GM21526 (cell line): ENCODE measurements around the gene KIF5C.
A peak's percentile ranks its signal among the peaks of the same experiment; 100 is the strongest.

Experiments
- ATAC-seq: cut with Tn5 transposase; IDR thresholded peaks from one replicate; pipeline ENCODE4 v1.9.1; 2021; ENCODE audit warnings: moderate library complexity; ENCODE audit not compliant: unreplicated experiment, low FRiP score

The KIF5C gene

GRCh38 chr2:149006883-149007543 lies 132.0 kb downstream of the KIF5C start:
- ATAC-seq, result no peak

- ATAC-seq, result no peak
Measured at GRCh38 chr2:149008381-149008780, 133.4 kb downstream of the KIF5C start.

DNA sequence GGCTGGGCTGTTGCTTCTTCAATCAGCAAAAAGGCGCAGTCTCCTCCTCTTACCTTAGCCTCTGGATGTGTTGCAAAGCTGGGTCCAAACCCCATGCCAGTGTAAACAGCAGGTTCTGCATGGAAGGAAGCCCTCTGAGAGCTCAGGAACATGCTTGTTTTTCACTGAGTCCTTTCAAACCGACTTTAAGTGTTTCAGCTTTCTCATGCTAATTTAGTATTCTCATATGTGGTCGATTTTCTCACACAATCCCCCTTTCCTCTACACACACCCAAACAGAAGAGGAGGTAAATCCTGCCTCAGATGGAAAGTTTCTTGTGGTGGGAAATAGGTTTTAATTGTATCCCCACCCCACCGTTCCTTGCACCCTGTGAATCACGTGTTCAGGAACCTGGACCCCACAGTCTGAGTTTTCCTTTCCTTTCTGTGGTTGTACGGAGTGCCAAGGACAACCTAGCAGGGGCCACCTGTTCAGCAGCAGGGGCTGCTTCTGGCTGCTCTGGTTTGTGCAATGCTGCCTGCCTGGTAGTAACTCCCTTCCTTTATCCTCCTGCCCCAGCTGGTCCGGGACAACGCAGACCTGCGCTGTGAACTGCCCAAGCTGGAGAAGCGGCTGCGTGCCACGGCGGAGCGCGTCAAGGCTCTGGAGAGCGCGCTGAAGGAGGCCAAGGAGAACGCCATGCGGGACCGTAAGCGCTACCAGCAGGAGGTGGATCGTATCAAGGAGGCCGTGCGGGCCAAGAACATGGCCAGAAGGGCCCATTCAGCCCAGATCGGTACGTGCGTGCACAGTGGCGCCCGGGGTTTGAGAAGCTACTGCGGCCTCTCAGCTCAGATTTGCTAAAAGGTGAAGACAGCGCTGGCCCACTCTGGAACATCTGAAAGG lies 134.8 kb downstream of the KIF5C start:
- ATAC-seq, result no peak

DNA sequence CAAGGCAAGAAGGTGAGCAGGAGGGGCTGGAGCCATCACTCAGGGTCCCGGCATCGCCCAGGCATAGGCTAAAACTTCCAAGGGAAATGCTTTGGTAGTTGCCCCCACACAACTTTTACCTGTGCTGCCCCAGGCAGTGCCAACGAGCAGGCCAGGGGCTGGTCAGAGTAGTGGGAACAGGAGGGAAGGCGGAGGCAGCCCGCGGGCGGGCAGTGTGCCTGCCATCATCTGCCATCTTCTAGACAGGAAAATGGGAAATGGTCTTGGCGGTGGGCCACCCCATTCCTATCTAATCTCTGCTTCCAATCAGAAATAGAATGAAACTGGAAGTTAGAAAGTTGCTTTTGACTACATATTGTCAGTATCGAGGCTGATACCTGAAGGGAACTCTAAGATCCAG lies 137.5 kb downstream of the KIF5C start:
- ATAC-seq, result no peak

GRCh38 chr2:149015501-149015900 lies 140.5 kb downstream of the KIF5C start:
- ATAC-seq, result no peak

GRCh38 chr2:149015926-149016563 lies 141.0 kb downstream of the KIF5C start:
- no peak for ATAC-seq

- ATAC-seq, result peak; percentile 25
Measured at GRCh38 chr2:149017116-149017985, 142.3 kb downstream of the KIF5C start.

- ATAC-seq, result no peak
Measured at GRCh38 chr2:149018981-149019380, 144.0 kb downstream of the KIF5C start.

DNA sequence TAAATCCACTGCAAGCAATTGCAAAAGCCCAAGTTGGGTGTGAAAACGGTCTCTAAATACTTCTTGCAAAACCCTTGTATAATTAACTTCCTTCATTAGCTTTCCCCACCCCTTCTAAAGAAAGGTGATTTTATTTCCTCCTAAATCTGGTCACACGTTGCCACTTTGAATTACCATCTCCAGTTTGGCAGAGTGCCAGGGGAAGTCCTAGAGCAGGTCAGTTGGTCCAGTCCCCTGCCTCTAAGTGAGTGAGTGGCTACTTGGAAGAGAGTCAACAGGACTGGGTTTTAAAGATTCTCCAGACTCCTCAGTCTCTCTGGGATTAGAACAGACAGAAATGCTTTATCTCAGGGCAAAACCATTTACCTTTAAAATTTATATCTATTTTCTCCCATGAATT lies 144.7 kb downstream of the KIF5C start:
- no peak for ATAC-seq

- ATAC-seq, result peak; percentile 38
Measured at GRCh38 chr2:149020432-149020851, 145.4 kb downstream of the KIF5C start.

GRCh38 chr2:149021271-149021719 lies 146.3 kb downstream of the KIF5C start:
- ATAC-seq, result peak; percentile 68

DNA sequence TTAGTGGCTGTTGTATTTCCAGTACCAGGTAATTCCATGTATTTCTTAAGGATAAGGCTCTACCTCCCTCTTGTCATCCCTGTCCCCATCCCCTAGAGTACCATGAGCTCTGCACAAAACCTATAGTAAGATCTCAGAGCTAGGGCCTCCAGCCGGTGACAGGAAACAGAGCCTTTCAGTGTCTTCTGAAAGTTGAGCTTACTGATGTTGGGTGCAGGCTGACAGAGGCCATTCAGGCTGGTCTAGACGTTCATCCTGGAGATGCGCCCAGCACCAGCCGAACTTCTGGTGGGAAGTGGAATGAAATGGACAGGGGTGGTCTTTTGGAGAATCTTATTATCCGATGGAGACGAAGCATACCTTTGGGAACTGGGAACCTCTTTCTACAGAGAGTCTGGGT lies 146.7 kb downstream of the KIF5C start:
- peak; percentile 66 for ATAC-seq

DNA sequence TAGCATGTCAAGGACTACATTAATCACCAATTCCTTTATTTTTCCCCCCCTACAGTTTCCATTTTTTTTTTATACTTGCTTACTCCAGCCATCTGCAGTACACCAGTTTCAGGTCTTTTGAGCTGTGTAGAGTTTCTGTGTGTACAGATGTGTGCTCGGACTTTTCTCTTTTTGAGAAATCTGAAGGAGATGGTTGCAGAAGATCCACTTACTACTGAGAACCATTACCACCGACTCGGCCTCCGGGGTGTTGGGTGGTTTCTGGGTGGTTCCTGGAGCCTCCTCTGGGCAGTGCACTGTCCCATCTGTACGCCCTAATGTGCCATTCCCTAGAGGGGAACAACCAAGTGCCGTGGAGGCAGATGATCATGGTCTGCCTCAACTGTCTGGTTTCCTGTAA lies 148.1 kb downstream of the KIF5C start:
- no peak for ATAC-seq

GRCh38 chr2:149027590-149028250 lies 152.7 kb downstream of the KIF5C start:
- ATAC-seq, result no peak

GRCh38 chr2:149028377-149028776 lies 153.3 kb downstream of the KIF5C start:
- ATAC-seq, result no peak

DNA sequence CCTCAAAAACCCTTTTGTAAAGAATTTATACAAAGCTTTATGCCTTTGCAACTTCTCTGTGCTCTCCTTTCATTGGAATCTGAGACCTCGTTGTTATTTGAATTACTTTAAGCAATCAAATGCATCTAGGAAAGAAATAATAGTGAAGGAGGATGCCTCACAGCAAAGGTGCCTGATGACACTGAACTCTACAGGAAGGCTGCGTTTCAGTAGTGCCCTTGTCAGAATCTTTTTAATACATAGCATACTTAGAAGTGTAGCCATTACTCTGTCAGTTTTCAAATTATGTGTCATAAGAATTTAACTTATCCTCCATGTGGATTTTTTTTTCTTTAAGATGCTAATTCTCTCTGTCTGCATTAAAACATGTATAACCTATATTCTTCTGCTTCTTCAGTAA lies 153.9 kb downstream of the KIF5C start:
- no peak for ATAC-seq

DNA sequence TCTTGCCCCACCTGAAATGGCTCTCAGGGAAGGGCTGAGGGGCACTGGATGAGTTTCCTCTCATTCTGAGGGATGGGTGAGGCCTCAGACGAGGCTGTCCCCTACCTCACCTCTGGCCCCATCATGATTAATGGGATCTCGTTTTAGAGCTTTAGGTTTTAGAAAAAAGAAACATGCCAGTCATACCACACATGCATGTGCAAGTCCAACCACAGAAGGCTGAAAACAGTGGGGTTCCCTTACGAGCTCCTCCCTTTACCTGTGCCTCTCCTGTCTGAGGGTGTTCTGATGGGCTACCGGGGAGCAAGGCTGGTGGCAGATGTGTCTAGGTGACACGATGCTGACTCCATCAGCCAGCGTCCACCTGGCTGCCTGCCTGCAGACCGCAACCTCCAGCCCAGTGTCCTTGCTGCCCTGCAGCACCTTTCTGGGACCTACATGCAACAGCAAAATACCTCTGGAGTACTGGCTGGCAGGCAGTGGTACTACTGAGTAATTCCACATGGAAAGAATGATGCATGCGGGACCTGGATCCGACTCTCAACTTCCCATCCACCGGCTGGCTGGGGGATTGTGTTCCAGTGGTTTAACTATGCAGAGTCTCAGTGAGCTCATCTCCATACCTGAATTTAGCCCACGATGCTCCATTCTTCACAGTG lies 154.4 kb downstream of the KIF5C start:
- no peak for ATAC-seq

DNA sequence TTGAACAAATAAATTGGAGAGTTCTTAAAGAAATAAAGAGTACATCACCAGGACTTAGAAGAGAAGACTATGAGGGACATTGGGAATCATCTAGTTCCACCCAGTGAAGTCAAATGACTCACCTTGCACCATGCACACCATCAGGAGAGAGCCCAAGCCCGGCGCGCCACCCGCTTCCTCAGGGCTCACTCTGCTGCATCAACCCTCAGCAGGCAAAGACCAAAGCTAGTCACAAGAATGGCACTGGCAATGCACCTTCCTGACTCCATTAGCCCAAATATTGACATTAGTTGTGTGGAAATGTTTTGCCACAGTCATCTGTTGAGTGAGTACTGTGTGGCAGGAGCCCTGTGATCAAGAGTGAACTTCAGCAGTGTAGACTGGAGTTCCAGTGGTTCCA lies 156.4 kb downstream of the KIF5C start:
- ATAC-seq, result no peak

DNA sequence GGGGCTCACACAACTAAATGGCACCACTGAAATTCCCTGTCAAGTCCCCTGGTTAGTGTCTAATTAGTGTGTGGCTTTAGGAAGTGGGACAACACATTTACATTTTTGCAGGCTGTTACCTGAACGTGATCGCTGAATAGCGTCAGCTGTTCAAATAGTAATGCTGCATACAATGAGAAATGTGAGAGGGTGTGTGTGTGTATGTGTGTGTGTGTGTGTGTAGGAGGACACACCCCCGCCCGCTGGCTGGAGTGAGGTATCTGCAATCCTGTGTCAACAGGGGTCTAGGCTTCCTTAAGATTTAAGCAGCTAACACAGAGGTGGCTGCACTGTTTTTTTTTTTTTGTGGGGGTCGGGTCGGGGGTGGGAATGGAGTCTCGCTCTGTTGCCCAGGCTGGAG lies 158.7 kb downstream of the KIF5C start:
- ATAC-seq, result no peak
